GM23248 (cell line): Measurements from ENCODE around the gene NSMCE1. TPM values are rescaled to one million over a fixed set of nuclear protein-coding genes. Genes with fewer than 3 reads are reported as not detected.
A peak's percentile ranks its signal among the peaks of the same experiment; 100 is the strongest.

Experiments used
- DNase-seq: peaks from one replicate; pipeline ENCODE4 v3.0.0-alpha.2; 2015
- H2AFZ ChIP-seq: fragments of 200-600 bp; sonication (generic); 2 replicates; pipeline ENCODE4 v1.6.1; 2016; ENCODE audit warnings: antibody characterized with exemption
- H3F3A ChIP-seq: fragments of 200-600 bp; sonication (generic); 2 replicates; pipeline ENCODE4 v1.6.1; 2016; ENCODE audit warnings: mild to moderate bottlenecking, antibody characterized with exemption, mixed run types; ENCODE audit not compliant: insufficient read depth
- H3K27ac ChIP-seq: fragments of 200-600 bp; sonication (generic); 2 replicates; pipeline ENCODE4 v1.5.1; 2016; ENCODE audit warnings: mild to moderate bottlenecking
- H3K27me3 ChIP-seq: fragments of 200-600 bp; sonication (generic); replicated peaks from 2 replicates; pipeline ENCODE4 v1.6.1; 2016; ENCODE audit warnings: mild to moderate bottlenecking; ENCODE audit not compliant: insufficient read depth
- H3K36me3 ChIP-seq: fragments of 200-600 bp; sonication (generic); 2 replicates; pipeline ENCODE4 v1.6.1; 2016; ENCODE audit warnings: low read depth, mild to moderate bottlenecking
- H3K4me1 ChIP-seq: fragments of 200-600 bp; sonication (generic); 2 replicates; pipeline ENCODE4 v1.6.1; 2016; ENCODE audit warnings: mild to moderate bottlenecking; ENCODE audit not compliant: insufficient read depth
- H3K4me2 ChIP-seq: fragments of 200-600 bp; sonication (generic); one replicate; pipeline ENCODE4 v1.6.1; 2016; ENCODE audit warnings: mild to moderate bottlenecking; ENCODE audit not compliant: unreplicated experiment
- H3K4me3 ChIP-seq: fragments of 200-600 bp; sonication (generic); 2 replicates; pipeline ENCODE4 v1.5.1; 2016; ENCODE audit warnings: mild to moderate bottlenecking
- H3K79me2 ChIP-seq: fragments of 200-600 bp; sonication (generic); 2 replicates; pipeline ENCODE4 v1.6.1; 2016; ENCODE audit warnings: mild to moderate bottlenecking; ENCODE audit not compliant: insufficient read depth
- H3K9ac ChIP-seq: fragments of 200-600 bp; sonication (generic); 2 replicates; pipeline ENCODE4 v1.6.1; 2016; ENCODE audit warnings: mild to moderate bottlenecking
- H3K9me2 ChIP-seq: fragments of 200-600 bp; sonication (generic); 2 replicates; pipeline ENCODE4 v1.6.1; 2016; ENCODE audit warnings: mixed run types, mild to moderate bottlenecking, moderate library complexity; ENCODE audit not compliant: insufficient read depth
- H3K9me3 ChIP-seq: fragments of 200-600 bp; sonication (generic); one replicate; pipeline ENCODE4 v1.6.1; 2017; ENCODE audit warnings: low read depth
- H4K20me1 ChIP-seq: fragments of 200-600 bp; sonication (generic); 2 replicates; pipeline ENCODE4 v1.6.0; 2016; ENCODE audit not compliant: insufficient read depth
- EZH2 ChIP-seq: fragments of 200-600 bp; sonication (generic); IDR thresholded peaks from 2 replicates; pipeline ENCODE4 v1.6.1; 2018; ENCODE audit warnings: antibody characterized with exemption, mild to moderate bottlenecking; ENCODE audit not compliant: insufficient read depth, poor library complexity, severe bottlenecking
- EZH2phosphoT487 ChIP-seq: fragments of 200-600 bp; sonication (generic); IDR thresholded peaks from 2 replicates; pipeline ENCODE4 v1.6.1; 2018; ENCODE audit warnings: antibody characterized with exemption, moderate library complexity, mild to moderate bottlenecking, low read depth; ENCODE audit not compliant: insufficient read depth
- WGBS, 2 experiments: methylation state at CpG; one replicate each; pipeline ENCODE4 v1.1.6; 2015 to 2017; ENCODE audit warnings: low lambda C conversion rate in 2 of 2, low coverage in 1 of 2; ENCODE audit errors: missing lambda C conversion rate in 2 of 2; 5-methylcytosine and 5-hydroxymethylcytosine counted together
- in situ Hi-C: fragments of 300-500 bp; cut with MboI; formaldehyde crosslinking; loops from 2 replicates; pipeline ENCODE4 v1.15.0; 2020
- polyA plus RNA-seq: library from polyadenylated mRNA; unstranded; fragments of >200 nt; fragmentation: Nextera tagmentation; extraction: Ambion mirVana; gene quantifications from 2 replicates; pipeline ENCODE4 v1.2.1, GENCODE V29; 2016
- total RNA-seq: library from RNA; depleted of rRNA; stranded (reverse); fragments of >200 nt; shearing (Covaris generic); gene quantifications from 2 replicates; pipeline ENCODE4 v1.2.3, GENCODE V29; 2014

Gene NSMCE1
- total and polyA plus RNA-seq, 2 experiments from 2014 or later = 69.3 to 107 TPM

DNA sequence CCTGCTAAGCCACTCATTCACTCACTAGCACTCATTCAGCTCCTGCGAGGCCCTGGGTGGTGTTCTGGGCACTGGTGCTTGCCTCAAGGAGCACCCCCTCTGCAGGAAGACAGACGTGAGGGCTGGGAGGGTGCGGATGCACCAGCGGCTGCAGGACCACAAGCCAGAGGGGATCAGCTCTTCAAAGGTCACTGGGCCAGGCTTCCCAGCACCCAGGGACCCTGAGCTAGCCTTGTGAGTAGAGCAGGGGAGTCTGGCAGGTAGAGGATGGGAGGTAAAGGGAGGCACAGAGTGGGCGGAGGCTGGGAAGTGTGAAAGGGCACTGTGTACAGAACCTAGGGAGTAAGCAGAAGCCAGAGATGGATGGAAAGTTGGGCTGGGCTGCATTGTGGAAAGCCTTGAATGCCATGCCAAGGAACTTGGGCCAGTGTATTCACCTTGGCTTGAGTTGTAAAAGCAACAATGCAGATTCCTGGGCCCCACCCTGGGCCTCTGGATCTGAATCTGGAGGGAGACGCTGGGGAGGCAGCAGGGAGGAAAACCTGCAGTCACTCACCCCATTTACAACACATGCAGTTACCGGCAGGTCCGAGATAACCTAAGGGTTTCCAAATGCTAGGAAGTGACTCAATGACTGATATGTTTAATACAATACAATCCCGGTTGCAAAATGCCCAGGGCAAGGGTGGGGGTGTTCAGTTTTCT lies 46.9 kb upstream of the NSMCE1 start:
- Histone ChIP-seq H3K9me3 (no peaks in the 10 kb centered on the region), H2AFZ (no peak overlapping the region), H3K4me2 (peak overlapping the region; percentile 75), H3K9me2 (no peaks in the 10 kb centered on the region), H3K36me3 (no peaks in the 10 kb centered on the region), H3K4me1 (peaks cover 26% of the 10 kb centered on the region), H4K20me1 (no peaks in the 10 kb centered on the region), H3K4me3 (peak overlapping the region; percentile 96), H3K9ac (peak overlapping the region; percentile 100), H3F3A (peaks cover 39% of the 10 kb centered on the region), H3K79me2 (peaks cover 61% of the 10 kb centered on the region), H3K27me3 (no peaks in the 10 kb centered on the region), H3K27ac (peak overlapping the region; percentile 91)
- peak; percentile 72 for DNase-seq
- no peak for TF ChIP-seq EZH2
- no peak for TF ChIP-seq EZH2phosphoT487
- WGBS, 2 experiments = 21 to 26% methylated on average over 9 of the region's 9 CpGs
- in situ Hi-C loops = no loop called here

DNA sequence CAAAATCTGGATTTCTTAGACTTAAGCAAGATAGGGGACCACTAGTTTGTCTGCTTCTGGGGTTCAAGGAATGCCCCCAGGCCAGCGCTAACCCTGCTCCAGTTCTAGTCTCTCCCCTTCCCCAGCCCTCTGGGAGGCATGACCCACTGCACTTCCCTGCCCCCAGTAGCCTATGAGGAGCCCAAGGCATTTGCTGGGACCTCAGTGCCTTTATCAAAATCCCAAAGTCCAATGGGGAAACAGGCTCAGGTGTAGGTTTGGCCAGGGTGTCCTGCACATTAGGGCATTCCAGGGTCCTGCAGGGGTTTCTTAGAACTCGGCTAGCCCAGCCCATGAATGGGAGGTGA lies 46.4 kb upstream of the NSMCE1 start:
- Histone ChIP-seq H3K9me3 (no peaks in the 10 kb centered on the region), H3K4me2 (peak overlapping the region; percentile 75), H3K27me3 (no peaks in the 10 kb centered on the region), H3K9ac (peak overlapping the region; percentile 100), H3K9me2 (no peaks in the 10 kb centered on the region), H3K36me3 (no peaks in the 10 kb centered on the region), H3F3A (peaks cover 36% of the 10 kb centered on the region), H2AFZ (no peak overlapping the region), H3K4me1 (peaks cover 24% of the 10 kb centered on the region), H3K79me2 (peaks cover 56% of the 10 kb centered on the region), H4K20me1 (no peaks in the 10 kb centered on the region), H3K4me3 (peak overlapping the region; percentile 96), H3K27ac (peak overlapping the region; percentile 91)
- 50 to 78% methylated on average over 2 of the region's 2 CpGs for WGBS, 2 experiments
- no peak for DNase-seq
- in situ Hi-C loops = no loop called here
- TF ChIP-seq EZH2phosphoT487 (no peak), EZH2 (no peak)

DNA sequence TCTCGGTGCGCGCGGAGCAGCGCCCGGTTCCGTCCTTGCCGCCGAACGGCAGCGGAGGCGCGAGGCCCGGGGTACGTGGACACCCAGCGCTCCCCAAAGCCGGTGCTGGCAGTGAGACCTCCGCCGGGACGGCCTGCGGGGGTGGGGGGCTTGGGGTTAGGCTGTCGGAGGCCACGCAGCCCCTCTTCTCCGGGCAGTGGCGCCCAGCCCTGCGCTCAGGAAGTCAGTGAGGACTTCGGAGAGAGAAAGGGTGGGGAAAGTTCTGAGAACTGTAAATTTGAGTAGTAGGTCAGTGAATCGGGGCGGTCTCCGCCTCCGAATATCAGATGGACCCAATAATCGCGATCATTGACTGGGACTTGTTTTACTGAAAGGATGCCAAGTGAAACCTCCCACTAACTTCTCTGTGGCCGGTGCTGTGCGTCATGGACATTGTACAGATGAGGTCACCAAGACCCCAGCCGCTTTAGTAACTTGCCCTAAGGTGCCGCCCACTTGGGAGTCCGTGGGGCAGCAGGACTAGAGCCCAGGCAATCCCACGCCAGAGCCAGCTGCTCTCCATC lies 45.7 kb upstream of the NSMCE1 start:
- TF ChIP-seq EZH2phosphoT487 = no peak
- no peak for TF ChIP-seq EZH2
- in situ Hi-C loops = no loop called here
- no peaks in the 10 kb centered on the region for H3K27me3 ChIP-seq
- no peaks in the 10 kb centered on the region for H3K9me2 ChIP-seq
- H2AFZ ChIP-seq = peak overlapping the region; percentile 89
- peak overlapping the region; percentile 91 for H3K27ac ChIP-seq
- peak; percentile 96 for DNase-seq
- peaks cover 24% of the 10 kb centered on the region for H3K4me1 ChIP-seq
- no peaks in the 10 kb centered on the region for H4K20me1 ChIP-seq
- H3K9me3 ChIP-seq = no peaks in the 10 kb centered on the region
- peak overlapping the region; percentile 75 for H3K4me2 ChIP-seq
- H3K36me3 ChIP-seq = no peaks in the 10 kb centered on the region
- peak overlapping the region; percentile 100 for H3K9ac ChIP-seq
- H3K4me3 ChIP-seq = peak overlapping the region; percentile 96
- 1 to 3% methylated on average over 38 to 39 of the region's 39 CpGs for WGBS, 2 experiments
- H3K79me2 ChIP-seq = peaks cover 49% of the 10 kb centered on the region
- peaks cover 36% of the 10 kb centered on the region for H3F3A ChIP-seq

DNA sequence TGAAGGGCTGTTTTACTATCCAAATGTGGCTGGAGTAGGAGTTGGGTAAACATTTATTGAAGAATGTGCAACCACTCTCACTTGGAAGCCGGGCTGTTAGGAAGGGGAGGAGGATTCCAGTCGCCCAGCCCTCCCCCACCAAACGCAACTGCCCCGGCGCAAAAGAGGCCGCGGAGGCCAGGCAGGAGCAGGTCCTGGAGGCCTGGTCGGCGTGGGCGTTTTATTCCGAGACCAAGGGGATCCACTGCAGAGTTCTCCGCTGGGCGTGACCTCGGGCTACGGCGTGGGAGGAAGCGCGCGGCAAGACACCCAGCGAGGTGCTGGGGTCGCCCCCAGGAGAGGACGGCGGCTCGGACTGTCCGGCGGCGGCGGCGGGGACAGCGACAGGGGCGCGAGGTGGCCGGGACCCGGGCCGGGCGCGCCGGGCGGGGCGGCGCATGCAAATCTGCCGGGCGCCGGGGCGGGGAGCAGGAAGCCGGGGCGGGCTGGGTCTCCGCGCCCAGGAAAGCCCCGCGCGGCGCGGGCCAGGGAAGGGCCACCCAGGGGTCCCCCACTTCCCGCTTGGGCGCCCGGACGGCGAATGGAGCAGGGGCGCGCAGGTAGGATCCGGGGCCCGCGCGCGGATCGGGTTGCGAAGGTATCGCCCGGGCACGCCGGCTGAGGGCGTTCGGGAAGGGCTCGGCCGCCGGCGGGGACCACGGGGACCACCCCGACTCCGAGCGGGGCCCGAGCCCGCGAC lies 45.0 kb upstream of the NSMCE1 start, which contains the start of gene IL4R:
Gene IL4R (plus strand): TSS at position 553 of the 739 bp plus-strand sequence. CDS start 26,230 bp downstream, outside the sequence.
- peak; percentile 91 for DNase-seq
- WGBS, 2 experiments = 1% methylated on average over 42 to 44 of the region's 85 CpGs
- Histone ChIP-seq H3K9ac (peak within 1 kb of the TSS; percentile 100), H3K79me2 (peaks cover 42% of the 10 kb centered on the region), H3K9me2 (no peaks in the 10 kb centered on the region), H2AFZ (peak within 1 kb of the TSS; percentile 89), H3F3A (peaks cover 36% of the 10 kb centered on the region), H3K4me3 (peak within 1 kb of the TSS; percentile 96), H3K27ac (peak within 1 kb of the TSS; percentile 91), H3K4me2 (peak within 1 kb of the TSS; percentile 75), H3K36me3 (no peaks in the 10 kb centered on the region), H4K20me1 (no peaks in the 10 kb centered on the region), H3K27me3 (no peaks in the 10 kb centered on the region), H3K9me3 (no peaks in the 10 kb centered on the region), H3K4me1 (peaks cover 24% of the 10 kb centered on the region)
- TF ChIP-seq EZH2 (no peak), EZH2phosphoT487 (no peak)
- in situ Hi-C loops = no loop called here
